GM20000 (cell line): ENCODE measurements around the gene BPIFB1.

Experiments
- DNase-seq: peaks from one replicate; pipeline ENCODE4 v3.0.0; 2012; ENCODE audit warnings: low spot score
- CTCF ChIP-seq: IDR thresholded peaks from 2 replicates; pipeline ENCODE4 v1.5.1; 2012; ENCODE audit warnings: mild to moderate bottlenecking, control low read depth; ENCODE audit errors: extremely low read depth, missing control alignments

Gene BPIFB1

GRCh38 chr20:33348136-33348937 lies 65.3 kb downstream of the BPIFB1 start:
- no peak for DNase-seq

DNA sequence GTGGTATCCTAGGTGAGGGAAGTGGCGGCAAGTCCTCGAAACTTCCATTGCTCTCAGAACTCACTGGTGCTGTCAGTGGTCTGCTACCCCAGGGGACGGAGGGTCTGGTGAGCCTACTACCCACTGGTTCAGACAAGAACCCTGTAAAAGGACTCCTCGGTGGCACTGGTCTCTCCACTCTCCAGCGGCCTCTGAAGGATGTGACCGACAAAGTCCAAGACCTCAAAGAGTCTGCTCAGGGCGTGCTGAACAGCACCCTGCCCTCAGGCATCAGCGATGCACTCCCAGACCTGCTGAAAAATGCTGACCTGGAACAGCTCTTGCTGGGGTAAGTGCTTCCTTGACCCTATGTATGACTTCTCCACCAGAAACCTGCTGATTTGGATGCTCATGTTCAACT lies 66.5 kb downstream of the BPIFB1 start:
- no peak for TF ChIP-seq CTCF
- DNase-seq, result no peak

More at GRCh38 chr20:33348136-33348937, 65.3 kb downstream of the BPIFB1 start:
- TF ChIP-seq CTCF, result no peak

DNA sequence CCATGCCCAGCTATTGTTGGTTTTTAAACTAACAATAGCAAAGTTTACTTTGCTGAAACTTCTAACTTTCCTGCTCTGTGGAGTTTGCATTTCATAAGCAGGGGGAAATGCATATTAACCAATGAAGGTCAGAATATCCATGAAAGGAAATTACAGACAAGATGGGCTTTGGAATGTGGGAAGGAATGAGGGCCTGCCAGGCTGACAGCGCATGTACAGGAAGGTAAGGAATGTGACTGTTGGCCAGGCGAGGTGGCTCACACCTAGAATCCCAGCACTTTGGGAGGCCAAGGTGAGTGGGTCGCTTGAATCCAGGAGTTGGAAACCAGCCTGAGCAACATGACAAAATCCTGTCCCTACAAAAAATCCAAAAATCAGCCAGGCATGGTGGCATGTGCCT lies 68.7 kb downstream of the BPIFB1 start:
- TF ChIP-seq CTCF, result no peak
- no peak for DNase-seq

- no peak for TF ChIP-seq CTCF
- no peak for DNase-seq
These were observed 69.4 kb downstream of the BPIFB1 start for GRCh38 chr20:33352258-33353012.

DNA sequence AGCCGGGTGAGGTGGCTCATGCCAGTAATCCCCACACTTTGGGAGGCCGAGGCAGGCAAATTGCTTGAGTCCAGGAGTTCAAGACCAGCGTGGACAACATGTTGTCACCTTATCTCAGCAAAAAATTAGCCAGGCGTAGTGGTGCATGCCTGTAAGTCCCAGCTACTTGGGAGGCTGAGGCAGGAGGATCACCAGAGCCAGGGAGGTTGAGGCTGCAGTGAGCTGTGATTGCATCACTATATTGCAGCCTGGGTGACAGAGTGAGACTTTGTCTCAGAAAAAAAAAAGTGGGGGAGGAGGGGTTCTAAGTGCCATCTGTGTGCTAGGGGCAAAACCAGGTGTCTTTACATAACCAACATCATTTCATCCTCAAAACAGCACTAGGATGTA lies 70.0 kb downstream of the BPIFB1 start:
- no peak for TF ChIP-seq CTCF
- no peak for DNase-seq
